Mesenchymal stem cell (in vitro differentiated cells and primary cell): ENCODE results near the gene TMEM184C.
A peak's percentile ranks its signal among the peaks of the same experiment; 100 is the strongest.

Experiments
- DNase-seq: peaks from one replicate; pipeline ENCODE4 v3.0.0-alpha.2; 2013
- H2AFZ ChIP-seq: one replicate; pipeline ENCODE4 v1.6.1; 2013; ENCODE audit warnings: low read depth, mild to moderate bottlenecking, control low read depth, inconsistent platforms, low read length, moderate library complexity
- H2AK5ac ChIP-seq: 2 replicates; pipeline ENCODE4 v1.6.1; 2013; ENCODE audit warnings: low read length, moderate library complexity, mild to moderate bottlenecking, inconsistent platforms; ENCODE audit not compliant: severe bottlenecking
- H2BK120ac ChIP-seq: one replicate; pipeline ENCODE4 v1.6.1; 2013; ENCODE audit warnings: low read depth, mild to moderate bottlenecking, inconsistent platforms, low read length, moderate library complexity
- H2BK12ac ChIP-seq, 2 experiments: one replicate each; pipeline ENCODE4 v1.6.1; 2013; ENCODE audit warnings: inconsistent platforms in 2 of 2, low read length in 2 of 2, mild to moderate bottlenecking in 2 of 2, moderate library complexity in 2 of 2, control low read depth in 1 of 2
- H2BK15ac ChIP-seq: one replicate; pipeline ENCODE4 v1.6.1; 2013; ENCODE audit warnings: mild to moderate bottlenecking, low read depth, inconsistent platforms; ENCODE audit not compliant: poor library complexity, severe bottlenecking
- H2BK5ac ChIP-seq: 2 replicates; pipeline ENCODE4 v1.6.1; 2013; ENCODE audit warnings: low read depth, mild to moderate bottlenecking, low read length, control low read depth, inconsistent platforms; ENCODE audit not compliant: poor library complexity, severe bottlenecking
- H3K14ac ChIP-seq, 2 experiments: one replicate each; pipeline ENCODE4 v1.6.1; 2013; ENCODE audit warnings: inconsistent platforms in 2 of 2, low read length in 2 of 2, control low read depth in 1 of 2, mild to moderate bottlenecking in 1 of 2, moderate library complexity in 1 of 2
- H3K18ac ChIP-seq, 2 experiments: one replicate each; pipeline ENCODE4 v1.6.1; 2013; ENCODE audit warnings: inconsistent platforms in 2 of 2, low read length in 2 of 2, control low read depth in 1 of 2, low read depth in 1 of 2, mild to moderate bottlenecking in 1 of 2
- H3K23ac ChIP-seq, 2 experiments: one replicate each; pipeline ENCODE4 v1.6.1; 2013; ENCODE audit warnings: inconsistent platforms in 2 of 2, low read length in 2 of 2, mild to moderate bottlenecking in 2 of 2, moderate library complexity in 2 of 2, control low read depth in 1 of 2
- H3K27ac ChIP-seq: 2 replicates; pipeline ENCODE4 v1.5.1; 2013; ENCODE audit warnings: mild to moderate bottlenecking, moderate library complexity, low read length, control low read depth, inconsistent platforms; ENCODE audit not compliant: poor library complexity, severe bottlenecking
- H3K27me3 ChIP-seq, 2 experiments: 2 replicates each; pipeline versions ENCODE4 v1.6.1 to v1.7.0; 2013; ENCODE audit warnings: low read length in 2 of 2, mild to moderate bottlenecking in 2 of 2, moderate library complexity in 2 of 2, control low read depth in 1 of 2, inconsistent platforms in 1 of 2; ENCODE audit not compliant: control insufficient read depth in 1 of 2, insufficient read depth in 1 of 2
- H3K36me3 ChIP-seq, 2 experiments: 2 replicates each; pipeline versions ENCODE4 v1.6.1 to v1.7.0; 2013; ENCODE audit warnings: low read length in 2 of 2, control low read depth in 1 of 2, inconsistent platforms in 1 of 2, low read depth in 1 of 2, mild to moderate bottlenecking in 1 of 2; ENCODE audit not compliant: insufficient read depth in 2 of 2, control insufficient read depth in 1 of 2
- H3K4ac ChIP-seq, 2 experiments: one replicate each; pipeline ENCODE4 v1.6.1; 2013; ENCODE audit warnings: inconsistent platforms in 2 of 2, low read length in 2 of 2, mild to moderate bottlenecking in 2 of 2, moderate library complexity in 2 of 2, control low read depth in 1 of 2, low read depth in 1 of 2
- H3K4me1 ChIP-seq: 2 replicates; pipeline ENCODE4 v1.6.1; 2013; ENCODE audit warnings: low read depth, low read length, control low read depth; ENCODE audit not compliant: control insufficient read depth, insufficient read depth
- H3K4me2 ChIP-seq: 2 replicates; pipeline ENCODE4 v1.6.1; 2013; ENCODE audit warnings: low read length, mild to moderate bottlenecking, inconsistent platforms; ENCODE audit not compliant: poor library complexity, severe bottlenecking
- H3K4me3 ChIP-seq, 2 experiments: 2 replicates each; pipeline versions ENCODE4 v1.5.1 to v1.7.0; 2013; ENCODE audit warnings: low read length in 2 of 2, mild to moderate bottlenecking in 2 of 2, control low read depth in 1 of 2, low read depth in 1 of 2; ENCODE audit not compliant: insufficient read depth in 1 of 2
- H3K79me1 ChIP-seq: replicated peaks from 2 replicates; pipeline ENCODE4 v1.6.1; 2013; ENCODE audit warnings: mild to moderate bottlenecking, control low read depth, low read length, inconsistent platforms; ENCODE audit not compliant: poor library complexity, severe bottlenecking
- H3K9ac ChIP-seq: 2 replicates; pipeline ENCODE4 v1.7.0; 2013; ENCODE audit warnings: mild to moderate bottlenecking, low read length, moderate library complexity
- H3K9me3 ChIP-seq: 2 replicates; pipeline ENCODE4 v1.7.0; 2013; ENCODE audit warnings: mild to moderate bottlenecking, low read length; ENCODE audit not compliant: control insufficient read depth
- H4K8ac ChIP-seq: one replicate; pipeline ENCODE4 v1.6.1; 2013; ENCODE audit warnings: inconsistent platforms, mild to moderate bottlenecking, low read length, moderate library complexity
- H4K91ac ChIP-seq: one replicate; pipeline ENCODE4 v1.6.1; 2013; ENCODE audit warnings: mild to moderate bottlenecking, low read length, inconsistent platforms
- WGBS: methylation state at CpG from one replicate; pipeline ENCODE4 v1.1.7; 2013; ENCODE audit warnings: mixed read lengths; 5-methylcytosine and 5-hydroxymethylcytosine counted together

The TMEM184C gene

DNA sequence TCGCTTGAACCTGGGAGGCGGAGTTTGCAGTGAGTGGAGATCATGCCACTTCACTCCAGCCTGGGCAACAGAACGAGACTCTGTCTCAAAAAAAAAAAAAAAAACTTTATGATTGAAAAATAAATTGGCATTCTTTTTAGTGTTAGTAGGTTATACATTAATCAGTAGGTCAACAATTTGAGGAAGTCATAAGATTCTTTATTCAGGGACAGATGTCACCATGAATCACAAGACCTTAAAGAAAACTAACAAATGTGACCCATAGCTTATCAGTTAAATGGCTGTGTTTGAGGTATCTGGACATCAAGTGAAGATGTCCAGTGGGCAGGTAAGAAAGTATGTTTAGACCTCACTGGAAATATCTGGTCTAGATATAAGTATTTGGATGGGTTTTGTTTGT is 76.0 kb downstream of the TMEM184C start:
- no peaks in the 10 kb centered on the region for H3K79me1 ChIP-seq

GRCh38 chr4:147696866-147697265 is 79.7 kb downstream of the TMEM184C start:
- no peak overlapping the region for H3K9ac ChIP-seq
- 83% methylated on average over 1 of the region's 1 CpG for WGBS

More for the DNA sequence above, 76.0 kb downstream of the TMEM184C start:
- 100% methylated on average over 1 of the region's 3 CpGs for WGBS
- DNase-seq: no peak
- H3K4me3 ChIP-seq: no peak overlapping the region
- H3K14ac ChIP-seq: no peak overlapping the region
- H4K8ac ChIP-seq: no peak overlapping the region
- H3K23ac ChIP-seq: no peak overlapping the region
- H3K4me2 ChIP-seq: no peak overlapping the region
- H3K4me1 ChIP-seq: peaks cover 6% of the 10 kb centered on the region
- H3K27ac ChIP-seq: no peak overlapping the region
- no peaks in the 10 kb centered on the region for H3K36me3 ChIP-seq
- no peak overlapping the region for H2BK15ac ChIP-seq
- H2AK5ac ChIP-seq: no peak overlapping the region
- no peak overlapping the region for H2BK12ac ChIP-seq
- H2BK5ac ChIP-seq: no peak overlapping the region
- no peak overlapping the region for H2AFZ ChIP-seq
- no peak overlapping the region for H3K9ac ChIP-seq
- H4K91ac ChIP-seq: no peak overlapping the region
- H3K18ac ChIP-seq: no peak overlapping the region
- no peak overlapping the region for H3K4ac ChIP-seq
- H2BK120ac ChIP-seq: no peak overlapping the region
- H3K27me3 ChIP-seq: no peaks in the 10 kb centered on the region
- H3K9me3 ChIP-seq: no peaks in the 10 kb centered on the region

GRCh38 chr4:147704846-147705245 is 87.6 kb downstream of the TMEM184C start:
- Histone ChIP-seq H3K27ac (peak overlapping the region; percentile 73), H2BK15ac (no peak overlapping the region), H3K9me3 (peaks cover 6% of the 10 kb centered on the region), H2AFZ (no peak overlapping the region), H2BK120ac (no peak overlapping the region), H3K9ac (no peak overlapping the region), H3K4me1 (peaks cover 7% of the 10 kb centered on the region), H2BK12ac (no peak overlapping the region), H3K27me3 (no peaks in the 10 kb centered on the region), H2BK5ac (no peak overlapping the region), H3K23ac (no peak overlapping the region), H3K4me3 (no peak overlapping the region), H3K36me3 (no peaks in the 10 kb centered on the region), H3K14ac (no peak overlapping the region), H3K4me2 (no peak overlapping the region), H4K8ac (no peak overlapping the region), H2AK5ac (no peak overlapping the region), H3K79me1 (no peaks in the 10 kb centered on the region), H3K18ac (no peak overlapping the region), H3K4ac (no peak overlapping the region), H4K91ac (no peak overlapping the region)
- no peak for DNase-seq
- no CpG with 5 or more reads among the region's 1 CpG for WGBS

More at GRCh38 chr4:147696866-147697265, 79.7 kb downstream of the TMEM184C start:
- Histone ChIP-seq H2BK5ac (no peak overlapping the region), H2BK15ac (no peak overlapping the region), H3K18ac (no peak overlapping the region), H2AK5ac (no peak overlapping the region), H3K4ac (no peak overlapping the region), H3K4me2 (no peak overlapping the region), H3K36me3 (no peaks in the 10 kb centered on the region), H2AFZ (no peak overlapping the region), H3K27ac (no peak overlapping the region), H4K91ac (no peak overlapping the region), H3K14ac (no peak overlapping the region), H3K4me3 (no peak overlapping the region), H3K9me3 (peaks cover 6% of the 10 kb centered on the region), H4K8ac (no peak overlapping the region), H3K4me1 (peaks cover 6% of the 10 kb centered on the region), H3K27me3 (no peaks in the 10 kb centered on the region), H3K79me1 (no peaks in the 10 kb centered on the region), H2BK12ac (no peak overlapping the region), H2BK120ac (no peak overlapping the region), H3K23ac (no peak overlapping the region)
- no peak for DNase-seq

DNA sequence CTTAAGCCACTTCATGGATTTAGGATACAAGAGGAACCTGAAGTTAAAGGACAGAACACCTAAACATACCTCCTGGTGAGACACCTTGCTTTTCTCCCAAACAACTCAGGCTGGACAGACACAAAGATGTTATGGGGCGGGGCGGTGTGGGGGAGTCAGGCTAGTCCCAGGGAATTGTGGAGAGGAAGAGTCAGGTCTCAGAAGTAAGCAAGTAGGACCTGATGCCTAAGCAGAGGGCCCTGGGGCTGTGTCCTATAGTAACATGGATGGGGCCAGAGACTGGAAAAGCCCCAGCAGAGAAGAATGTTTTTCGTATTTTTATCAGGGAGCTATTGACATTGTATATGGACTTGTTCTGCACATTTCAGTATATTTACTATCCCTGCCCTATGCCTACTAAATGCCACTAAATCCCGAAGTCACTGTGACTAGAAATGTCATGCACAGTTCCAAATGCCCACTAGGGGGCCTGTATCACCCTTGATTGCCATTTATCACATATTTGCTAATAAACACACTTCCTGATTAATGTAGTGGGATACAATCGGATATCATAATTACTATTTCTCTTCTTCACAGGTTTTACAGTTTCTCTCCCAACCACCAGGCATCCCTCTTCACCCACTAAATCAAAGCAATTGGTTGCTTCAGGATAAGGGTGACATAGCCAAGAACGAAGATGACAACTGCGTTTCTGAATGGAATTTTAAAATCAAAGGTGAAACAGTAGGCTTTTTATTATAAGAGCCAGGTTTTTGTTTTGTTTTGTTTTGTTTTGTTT is 90.9 kb downstream of the TMEM184C start:
- Histone ChIP-seq H2BK120ac (no peak overlapping the region), H3K79me1 (no peaks in the 10 kb centered on the region), H4K91ac (no peak overlapping the region), H3K23ac (no peak overlapping the region), H3K4me2 (no peak overlapping the region), H3K14ac (no peak overlapping the region), H2BK5ac (no peak overlapping the region), H2AK5ac (peak overlapping the region; percentile 85), H3K27ac (no peak overlapping the region), H2BK12ac (peak overlapping the region; percentile 78 to 82), H2BK15ac (no peak overlapping the region), H3K27me3 (no peaks in the 10 kb centered on the region), H3K4me1 (peaks cover 7% of the 10 kb centered on the region), H3K4ac (no peak overlapping the region), H3K18ac (peak overlapping the region in 1 of 2 experiments; percentile 52), H2AFZ (no peak overlapping the region), H3K36me3 (no peaks in the 10 kb centered on the region), H3K9ac (peak overlapping the region; percentile 60), H3K9me3 (no peaks in the 10 kb centered on the region), H3K4me3 (no peak overlapping the region), H4K8ac (no peak overlapping the region)
- 51% methylated on average over 5 of the region's 7 CpGs for WGBS
- DNase-seq: peak; percentile 63
